Bronchial epithelial cell (primary cell): ENCODE results near the gene IP6K3. TPM values are rescaled to one million over a fixed set of nuclear protein-coding genes. Genes with fewer than 3 reads are reported as not detected.

Experiments used
- DNase-seq: peaks from one replicate; pipeline ENCODE4 v3.0.0-alpha.2; 2010; ENCODE audit warnings: low read depth
- FAIRE-seq: peaks from 2 replicates; lab custom pipeline; 2011; peaks lifted over from hg19 to GRCh38; lab: Jason Lieb, UNC
- H3K27me3 ChIP-seq: 2 replicates; pipeline ENCODE4 v1.5.1; 2011; ENCODE audit warnings: low read length; ENCODE audit not compliant: control insufficient read depth, insufficient read depth
- H3K36me3 ChIP-seq: 2 replicates; pipeline ENCODE4 v1.5.1; 2011; ENCODE audit warnings: low read length; ENCODE audit not compliant: control insufficient read depth, insufficient read depth
- H3K4me3 ChIP-seq: 2 replicates; pipeline ENCODE4 v1.5.1; 2011; ENCODE audit warnings: mild to moderate bottlenecking, low read depth, low read length, control low read depth
- total RNA-seq: library from RNA; depleted of rRNA; stranded (reverse); fragments of >200 nt; gene quantifications from 2 replicates; pipeline ENCODE4 v1.2.1, GENCODE V29; 2014
- TF ChIP-seq, protein P1 (sequence below): IDR thresholded peaks from 2 replicates; pipeline ENCODE4 v1.5.1; 2011; ENCODE audit warnings: mild to moderate bottlenecking, moderate library complexity, low read length, control low read depth, inconsistent platforms; ENCODE audit not compliant: insufficient read depth, severe bottlenecking

Gene IP6K3
- total RNA-seq, 1 donor from 2014 or later, result under 0.01 TPM

DNA sequence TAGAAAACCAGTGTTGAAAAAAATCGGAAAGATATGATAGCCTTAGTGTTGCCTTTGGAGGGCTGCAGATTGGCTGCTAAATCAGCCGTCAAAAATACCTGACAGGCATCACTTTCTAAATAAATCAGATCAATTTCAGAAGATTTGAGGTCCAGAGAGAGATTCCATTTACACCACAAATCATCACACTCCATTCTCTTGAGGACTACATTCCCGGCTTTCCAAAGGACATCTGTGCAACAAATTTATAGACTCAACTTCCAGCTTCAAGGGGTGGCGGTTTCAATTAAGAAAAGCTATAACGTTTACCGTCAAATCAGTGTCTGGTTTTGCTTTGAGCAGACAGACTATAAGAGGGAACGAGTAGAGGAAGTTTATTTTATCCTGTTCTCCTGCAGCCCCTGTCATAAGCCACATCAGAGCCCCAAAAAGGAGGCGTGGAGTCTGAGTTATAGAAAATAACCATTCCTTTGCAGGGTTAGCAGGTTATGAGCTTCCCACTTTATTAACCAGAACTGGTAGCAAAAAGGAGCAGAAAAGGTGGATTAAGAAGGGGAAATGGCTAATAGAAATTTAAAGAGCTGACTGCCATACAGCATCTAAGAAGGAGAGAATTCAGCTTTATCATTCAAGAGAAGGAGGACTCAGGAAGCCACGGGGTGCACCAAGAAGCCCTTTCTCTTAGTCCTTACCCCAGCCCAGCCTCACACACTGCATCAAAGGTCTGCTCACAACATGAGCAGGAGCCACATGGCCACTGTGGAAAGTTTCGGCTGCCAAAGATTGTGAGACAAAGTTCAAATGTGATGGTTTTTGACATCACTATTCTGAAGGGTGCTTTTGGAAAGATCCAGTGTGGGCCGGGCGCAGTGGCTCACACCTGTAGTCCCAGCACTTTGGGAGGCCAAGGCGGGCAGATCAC, 22.3 kb downstream of the IP6K3 start:
- H3K4me3 ChIP-seq, result no peak overlapping the region

DNA sequence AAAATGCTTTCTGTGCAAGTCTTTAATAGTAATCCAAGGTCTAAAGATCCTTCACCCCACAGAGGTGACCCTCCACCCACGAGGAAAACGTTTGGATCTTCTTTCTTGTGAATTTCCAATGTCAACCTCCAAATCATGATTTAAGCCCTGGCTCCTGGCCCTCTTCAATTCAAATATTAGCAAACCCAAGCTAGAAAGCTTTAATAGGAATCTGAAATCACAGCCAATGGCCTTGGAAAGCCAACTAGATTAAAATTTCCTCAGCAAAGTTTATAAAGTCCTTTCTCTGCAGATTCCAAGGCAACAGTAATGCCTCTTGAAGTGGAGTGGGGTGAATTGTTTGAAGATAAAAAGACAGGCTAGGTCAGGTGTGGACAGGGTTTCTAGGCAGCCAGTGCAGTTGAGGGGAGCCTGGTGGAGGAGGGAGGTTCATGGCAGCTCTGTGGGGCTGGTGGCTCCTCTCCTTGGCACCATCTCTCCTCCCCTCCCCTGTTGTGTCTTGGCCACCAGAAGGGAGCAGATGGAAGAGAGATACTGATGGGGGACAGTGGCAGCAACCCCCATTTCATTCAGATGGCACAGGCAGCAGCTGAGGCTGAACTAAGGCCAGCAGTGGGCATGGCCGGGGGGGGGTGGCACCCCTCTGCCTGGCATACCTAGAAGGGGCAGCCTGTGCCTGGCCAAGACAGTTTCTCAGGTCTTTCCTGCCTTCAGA, 23.2 kb downstream of the IP6K3 start:
- Histone ChIP-seq H3K27me3 (peaks cover 6% of the 10 kb centered on the region), H3K36me3 (no peaks in the 10 kb centered on the region), H3K4me3 (no peak overlapping the region)
- DNase-seq (no peak), FAIRE-seq (no peak)
- TF ChIP-seq, protein P1, sequence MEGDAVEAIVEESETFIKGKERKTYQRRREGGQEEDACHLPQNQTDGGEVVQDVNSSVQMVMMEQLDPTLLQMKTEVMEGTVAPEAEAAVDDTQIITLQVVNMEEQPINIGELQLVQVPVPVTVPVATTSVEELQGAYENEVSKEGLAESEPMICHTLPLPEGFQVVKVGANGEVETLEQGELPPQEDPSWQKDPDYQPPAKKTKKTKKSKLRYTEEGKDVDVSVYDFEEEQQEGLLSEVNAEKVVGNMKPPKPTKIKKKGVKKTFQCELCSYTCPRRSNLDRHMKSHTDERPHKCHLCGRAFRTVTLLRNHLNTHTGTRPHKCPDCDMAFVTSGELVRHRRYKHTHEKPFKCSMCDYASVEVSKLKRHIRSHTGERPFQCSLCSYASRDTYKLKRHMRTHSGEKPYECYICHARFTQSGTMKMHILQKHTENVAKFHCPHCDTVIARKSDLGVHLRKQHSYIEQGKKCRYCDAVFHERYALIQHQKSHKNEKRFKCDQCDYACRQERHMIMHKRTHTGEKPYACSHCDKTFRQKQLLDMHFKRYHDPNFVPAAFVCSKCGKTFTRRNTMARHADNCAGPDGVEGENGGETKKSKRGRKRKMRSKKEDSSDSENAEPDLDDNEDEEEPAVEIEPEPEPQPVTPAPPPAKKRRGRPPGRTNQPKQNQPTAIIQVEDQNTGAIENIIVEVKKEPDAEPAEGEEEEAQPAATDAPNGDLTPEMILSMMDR, result no peak

More for the DNA sequence above, 22.3 kb downstream of the IP6K3 start:
- FAIRE-seq, result no peak
- Histone ChIP-seq H3K27me3 (peaks cover 6% of the 10 kb centered on the region), H3K36me3 (no peaks in the 10 kb centered on the region)
- TF ChIP-seq, protein P1, result no peak
- DNase-seq, result no peak

DNA sequence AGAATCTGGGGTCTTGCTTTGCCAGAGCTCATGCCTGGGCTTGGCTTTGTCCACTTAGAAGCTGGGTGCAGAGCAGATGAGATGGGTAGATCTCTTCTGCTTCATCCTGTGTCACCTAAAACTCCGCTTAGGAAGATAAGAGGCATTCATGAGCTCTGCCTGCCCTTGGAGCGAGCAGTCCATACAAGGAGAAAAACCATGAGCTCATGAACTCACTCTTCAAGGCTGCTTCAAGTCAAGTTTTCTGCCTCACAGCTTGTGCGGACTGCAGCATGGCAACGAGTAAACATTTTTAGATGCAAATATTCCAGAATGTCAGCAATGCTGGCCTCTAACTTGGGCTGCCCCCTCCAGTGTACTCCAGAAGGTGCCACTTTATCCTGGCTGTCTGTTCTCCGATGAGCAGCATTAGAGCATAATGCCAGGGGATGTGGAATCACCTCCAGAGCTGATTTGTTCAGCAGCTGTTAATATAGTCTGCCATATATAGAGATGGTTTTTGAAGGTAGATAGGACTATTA, 24.5 kb downstream of the IP6K3 start:
- DNase-seq (no peak), FAIRE-seq (no peak)
- no peak overlapping the region for H3K4me3 ChIP-seq
- peaks cover 6% of the 10 kb centered on the region for H3K27me3 ChIP-seq
- TF ChIP-seq, protein P1, result no peak
- H3K36me3 ChIP-seq, result no peaks in the 10 kb centered on the region

DNA sequence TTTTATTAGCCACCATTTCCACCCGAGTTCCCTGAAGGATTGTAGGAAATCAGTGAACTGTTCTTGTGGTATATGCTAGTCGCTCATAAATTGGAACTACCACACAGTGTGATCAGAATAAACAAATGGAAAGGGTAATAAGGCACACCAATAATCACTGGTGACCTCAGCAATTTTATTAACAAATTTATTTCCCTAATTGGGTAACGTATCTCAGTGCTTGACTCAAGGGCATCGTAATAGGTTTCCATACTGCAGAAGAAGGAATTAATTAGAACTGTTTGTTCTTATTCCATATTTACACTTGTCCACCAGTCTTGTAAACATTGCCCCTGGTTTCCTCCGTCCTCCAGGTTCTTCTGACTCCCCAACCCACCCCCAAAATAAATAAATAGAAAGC, 25.2 kb downstream of the IP6K3 start:
- Histone ChIP-seq H3K36me3 (no peaks in the 10 kb centered on the region), H3K4me3 (no peak overlapping the region), H3K27me3 (peaks cover 6% of the 10 kb centered on the region)
- TF ChIP-seq, protein P1, result no peak
- no peak for DNase-seq
- FAIRE-seq, result no peak

DNA sequence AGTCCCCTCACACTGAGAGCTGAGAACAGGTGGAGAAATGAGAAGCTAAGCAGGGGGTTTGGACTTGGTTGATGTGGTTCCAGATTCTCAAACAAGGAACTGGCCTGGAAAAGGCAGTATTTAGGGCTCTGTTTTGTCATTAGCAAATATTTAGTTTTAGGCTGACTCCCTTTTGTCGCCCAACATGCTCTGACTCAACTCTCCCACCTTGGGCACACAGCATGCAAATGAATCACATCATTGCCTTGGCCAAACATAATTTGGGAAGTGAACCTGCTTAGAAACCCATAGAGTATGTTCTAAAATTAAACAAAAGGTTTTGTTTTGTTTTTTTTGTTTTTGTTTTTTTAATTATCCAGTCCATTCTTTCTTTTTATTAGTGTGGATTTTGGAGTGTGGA, 25.7 kb downstream of the IP6K3 start:
- Histone ChIP-seq H3K27me3 (peaks cover 6% of the 10 kb centered on the region), H3K36me3 (no peaks in the 10 kb centered on the region), H3K4me3 (no peak overlapping the region)
- TF ChIP-seq, protein P1, result no peak
- DNase-seq (peak; percentile 67), FAIRE-seq (no peak)
